OCI-LY3 (cell line): Measurements from ENCODE around the gene SUPT3H.

Experiments
- EZH2phosphoT487 ChIP-seq: fragments of 200-600 bp; shearing (Covaris generic); IDR thresholded peaks from 2 replicates; pipeline ENCODE4 v1.6.1; 2018; ENCODE audit warnings: antibody characterized with exemption, mixed run types, low read depth
- TF ChIP-seq, protein P1 (sequence below): fragments of 200-600, 300-600 bp; sonication (generic); IDR thresholded peaks from 2 replicates; pipeline ENCODE4 v1.5.1; 2014; ENCODE audit warnings: antibody characterized with exemption, low read length, low read depth

DNA sequence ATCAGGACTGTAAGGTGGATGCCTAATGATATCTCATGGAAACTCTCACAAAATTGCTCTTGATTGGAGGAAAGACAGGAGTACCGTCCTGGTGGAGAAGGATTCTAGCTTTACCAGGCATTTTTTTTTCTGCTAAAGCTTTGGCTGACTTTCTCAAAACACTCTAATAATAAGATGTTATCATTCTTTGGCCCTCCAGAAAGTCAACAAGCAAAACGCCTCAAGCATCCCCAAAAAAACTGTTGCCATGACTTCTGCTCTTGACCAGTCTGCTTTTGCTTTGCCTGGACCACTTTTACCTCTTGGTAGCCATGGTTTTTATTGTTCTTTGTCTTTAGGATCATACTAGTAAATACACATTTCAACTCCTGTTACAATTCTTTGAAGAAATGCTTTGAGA lies 105.1 kb downstream of the SUPT3H start:
- TF ChIP-seq, protein P1, sequence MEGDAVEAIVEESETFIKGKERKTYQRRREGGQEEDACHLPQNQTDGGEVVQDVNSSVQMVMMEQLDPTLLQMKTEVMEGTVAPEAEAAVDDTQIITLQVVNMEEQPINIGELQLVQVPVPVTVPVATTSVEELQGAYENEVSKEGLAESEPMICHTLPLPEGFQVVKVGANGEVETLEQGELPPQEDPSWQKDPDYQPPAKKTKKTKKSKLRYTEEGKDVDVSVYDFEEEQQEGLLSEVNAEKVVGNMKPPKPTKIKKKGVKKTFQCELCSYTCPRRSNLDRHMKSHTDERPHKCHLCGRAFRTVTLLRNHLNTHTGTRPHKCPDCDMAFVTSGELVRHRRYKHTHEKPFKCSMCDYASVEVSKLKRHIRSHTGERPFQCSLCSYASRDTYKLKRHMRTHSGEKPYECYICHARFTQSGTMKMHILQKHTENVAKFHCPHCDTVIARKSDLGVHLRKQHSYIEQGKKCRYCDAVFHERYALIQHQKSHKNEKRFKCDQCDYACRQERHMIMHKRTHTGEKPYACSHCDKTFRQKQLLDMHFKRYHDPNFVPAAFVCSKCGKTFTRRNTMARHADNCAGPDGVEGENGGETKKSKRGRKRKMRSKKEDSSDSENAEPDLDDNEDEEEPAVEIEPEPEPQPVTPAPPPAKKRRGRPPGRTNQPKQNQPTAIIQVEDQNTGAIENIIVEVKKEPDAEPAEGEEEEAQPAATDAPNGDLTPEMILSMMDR: no peak
- no peak for TF ChIP-seq EZH2phosphoT487
